GM21619 (cell line): Measurements from ENCODE around the gene WDR46.
"Not testable (repeated sequence)": the region's sequence is repeated elsewhere in the genome, so short reads cannot be mapped to it uniquely, and the experiment has no call there.

Experiments
- ATAC-seq: cut with Tn5 transposase; IDR thresholded peaks from one replicate; pipeline ENCODE4 v1.9.1; 2021; ENCODE audit not compliant: unreplicated experiment

WDR46 gene

DNA sequence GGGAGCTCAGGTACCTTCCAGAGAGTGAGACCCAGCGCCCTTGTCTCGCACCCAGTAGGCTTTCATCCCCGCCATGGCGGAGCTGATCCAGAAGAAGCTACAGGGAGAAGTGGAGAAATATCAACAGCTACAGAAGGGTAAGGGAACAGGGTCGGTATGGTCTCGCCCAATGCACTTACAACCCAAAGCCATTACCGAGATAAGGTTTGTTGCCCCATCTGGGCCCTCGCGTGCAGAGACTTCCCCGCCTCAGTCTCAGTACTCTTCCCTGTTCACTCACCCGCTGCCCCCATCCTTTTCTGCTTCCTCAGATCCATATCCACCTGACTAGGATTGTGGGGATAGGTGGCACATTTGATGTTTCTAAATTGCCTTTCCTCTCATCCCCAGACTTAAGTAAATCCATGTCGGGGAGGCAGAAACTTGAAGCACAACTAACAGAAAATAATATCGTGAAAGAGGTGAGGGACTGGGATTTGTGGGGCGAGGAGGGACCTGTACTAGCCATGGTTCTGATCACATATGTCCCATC lies 811 bp upstream of the WDR46 start:
- ATAC-seq = no peak

GRCh38 chr6:33288141-33288920 lies 708 bp downstream of the WDR46 start:
- no peak for ATAC-seq

- ATAC-seq = no peak
Measured at GRCh38 chr6:33286946-33287914, 1.8 kb downstream of the WDR46 start.

- not testable (repeated sequence) for ATAC-seq
Measured at GRCh38 chr6:33285214-33285613, 3.8 kb downstream of the WDR46 start.

- ATAC-seq = no peak
Measured at GRCh38 chr6:33280539-33280938, 8.5 kb downstream of the WDR46 start.

- no peak for ATAC-seq
Measured at GRCh38 chr6:33279971-33280511, 9.0 kb downstream of the WDR46 start.

DNA sequence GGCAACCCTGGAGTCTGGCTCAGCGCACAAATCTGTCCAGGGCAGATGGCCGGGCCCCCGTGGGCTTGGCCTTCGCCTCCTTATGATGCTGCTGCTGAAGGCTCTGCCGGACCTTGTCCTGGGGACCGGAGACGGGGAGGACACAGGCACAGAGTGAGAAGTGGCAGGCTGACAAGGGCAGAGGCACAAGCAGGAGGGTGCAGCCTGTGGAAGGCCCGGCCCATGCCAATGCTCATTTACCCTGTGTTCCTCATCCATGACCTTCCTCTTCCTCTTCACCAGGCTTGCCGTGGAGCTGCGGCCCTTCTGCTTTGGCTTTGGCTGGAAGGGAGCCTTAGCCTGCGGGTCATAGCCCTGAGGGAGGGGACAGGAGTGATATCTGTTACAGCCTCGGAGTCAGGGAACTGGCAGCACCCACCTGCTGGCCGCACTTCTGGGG lies 9.8 kb downstream of the WDR46 start:
- no peak for ATAC-seq

- ATAC-seq = no peak
Measured at GRCh38 chr6:33278810-33279209, 10.2 kb downstream of the WDR46 start.

DNA sequence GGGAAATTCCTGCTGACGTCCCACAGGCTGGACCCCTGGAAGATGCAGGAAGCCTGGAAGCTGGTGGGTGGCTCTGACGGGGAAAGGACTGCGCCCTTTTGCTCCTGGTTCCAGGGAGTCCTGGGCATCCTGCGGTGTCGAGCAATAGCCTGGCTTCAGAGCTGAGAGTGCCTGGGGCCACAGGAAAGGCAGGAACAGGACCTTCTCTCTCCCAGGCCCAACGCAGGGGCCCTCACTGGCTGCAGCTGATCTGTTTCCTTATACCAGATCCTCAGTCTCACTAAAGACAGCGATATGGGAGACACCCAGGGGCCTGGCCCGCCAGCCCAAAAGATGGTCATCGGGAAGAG lies 10.7 kb downstream of the WDR46 start:
- ATAC-seq = no peak

GRCh38 chr6:33277663-33278391 lies 11.2 kb downstream of the WDR46 start:
- no peak for ATAC-seq

GRCh38 chr6:33276864-33277662 lies 12.0 kb downstream of the WDR46 start, which contains the start of gene B3GALT4:
B3GALT4 (plus strand) TSS chr6:33277123; CDS start chr6:33277420, 297 bp downstream.
- peak; percentile 52 for ATAC-seq

DNA sequence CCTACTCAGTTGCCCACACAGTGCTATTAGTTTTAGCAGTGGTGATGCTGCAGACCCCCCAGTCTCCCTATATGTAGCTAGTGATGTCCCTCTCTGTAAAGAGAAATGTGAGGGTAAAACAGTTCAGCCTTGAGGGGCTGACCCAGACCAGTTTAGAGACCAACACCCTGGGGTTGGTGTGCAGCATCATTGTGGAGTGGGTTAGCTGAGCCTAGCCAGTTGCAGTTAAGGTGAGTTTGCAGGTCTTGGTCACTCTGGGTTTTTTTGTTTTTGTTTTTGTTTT lies 12.5 kb downstream of the WDR46 start:
- no peak for ATAC-seq

GRCh38 chr6:33275795-33276580 lies 13.1 kb downstream of the WDR46 start:
- not testable (repeated sequence) for ATAC-seq

DNA sequence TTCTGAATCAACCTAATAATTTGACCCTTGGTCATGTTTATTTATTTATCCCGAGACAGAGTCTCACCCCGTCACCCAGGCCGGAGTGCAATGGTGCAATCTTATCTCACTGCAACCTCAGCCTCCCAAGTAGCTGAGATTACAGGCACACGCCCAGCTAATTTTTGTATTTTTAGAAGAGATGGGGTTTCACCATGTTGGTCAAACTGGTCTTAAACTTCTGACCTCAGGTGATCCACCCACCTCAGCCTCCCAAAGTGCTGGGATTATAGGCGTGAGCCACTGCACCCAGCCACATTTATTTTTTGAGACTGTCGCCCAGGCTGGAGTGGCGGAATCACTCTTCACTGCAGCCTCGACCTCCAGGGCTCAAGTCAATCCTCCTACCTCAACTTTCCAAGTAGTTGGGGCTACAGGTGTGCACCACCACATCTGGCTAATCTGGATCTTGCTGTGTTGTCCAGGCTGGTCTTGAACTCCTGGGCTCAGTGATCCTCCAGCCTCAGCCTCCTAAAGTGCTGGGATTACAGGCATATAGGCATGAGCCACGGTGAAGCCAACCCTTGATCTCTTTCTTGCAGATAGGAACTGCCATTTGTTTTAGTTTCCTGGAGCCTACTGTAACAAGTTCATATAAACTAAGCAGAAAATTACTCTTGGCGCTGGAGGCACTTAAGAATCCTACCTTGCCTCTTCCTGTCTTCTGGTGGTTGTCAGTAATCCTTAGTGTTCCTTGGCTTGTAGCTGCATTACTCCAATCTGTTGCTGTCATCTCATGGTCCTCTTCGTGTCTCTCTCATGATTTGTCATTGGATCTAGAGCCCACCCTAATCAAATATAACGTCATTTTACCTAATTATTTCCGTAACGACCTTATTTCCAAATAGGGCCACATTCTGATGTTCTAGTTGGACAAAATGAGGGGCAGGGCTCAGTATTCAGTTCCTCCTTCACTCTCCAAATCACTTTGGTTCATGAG lies 14.8 kb downstream of the WDR46 start:
- ATAC-seq = no peak

DNA sequence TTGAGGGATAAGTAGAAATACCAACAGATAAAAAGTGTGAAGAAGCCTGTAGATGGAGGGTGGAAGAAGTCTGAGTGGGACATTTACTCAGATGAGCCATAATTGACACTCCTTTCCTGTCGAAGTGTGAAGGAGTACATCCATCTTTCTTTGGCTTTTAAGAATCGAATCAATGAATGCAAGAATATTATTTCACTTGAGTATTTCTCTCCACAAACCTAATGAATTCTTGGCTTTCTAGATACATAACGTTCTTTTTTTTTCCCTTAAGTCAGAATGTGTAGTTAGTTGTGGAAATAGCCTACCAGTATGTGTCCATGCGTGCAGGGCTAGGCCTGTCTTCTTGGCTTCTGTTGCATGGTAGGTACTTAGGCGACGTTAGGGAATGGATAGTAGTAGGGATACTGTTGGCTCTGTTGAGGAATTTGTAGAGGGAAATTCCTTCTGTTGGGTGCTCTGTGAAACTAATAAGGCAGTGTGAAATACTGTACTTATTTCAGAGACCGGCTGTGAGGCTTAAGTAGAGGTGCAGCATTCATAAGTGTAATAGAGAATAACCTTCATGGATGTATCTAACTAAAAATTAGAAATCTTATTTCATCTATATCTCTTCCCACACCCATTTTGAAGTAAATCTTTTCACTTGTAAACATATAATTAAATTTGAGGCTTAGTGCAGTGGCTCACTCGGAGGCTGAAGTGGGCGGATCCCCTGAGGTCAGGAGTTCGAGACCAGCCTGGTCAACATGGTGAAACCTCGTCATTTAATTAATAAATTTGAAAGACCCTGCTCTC lies 15.7 kb downstream of the WDR46 start:
- ATAC-seq = no peak

DNA sequence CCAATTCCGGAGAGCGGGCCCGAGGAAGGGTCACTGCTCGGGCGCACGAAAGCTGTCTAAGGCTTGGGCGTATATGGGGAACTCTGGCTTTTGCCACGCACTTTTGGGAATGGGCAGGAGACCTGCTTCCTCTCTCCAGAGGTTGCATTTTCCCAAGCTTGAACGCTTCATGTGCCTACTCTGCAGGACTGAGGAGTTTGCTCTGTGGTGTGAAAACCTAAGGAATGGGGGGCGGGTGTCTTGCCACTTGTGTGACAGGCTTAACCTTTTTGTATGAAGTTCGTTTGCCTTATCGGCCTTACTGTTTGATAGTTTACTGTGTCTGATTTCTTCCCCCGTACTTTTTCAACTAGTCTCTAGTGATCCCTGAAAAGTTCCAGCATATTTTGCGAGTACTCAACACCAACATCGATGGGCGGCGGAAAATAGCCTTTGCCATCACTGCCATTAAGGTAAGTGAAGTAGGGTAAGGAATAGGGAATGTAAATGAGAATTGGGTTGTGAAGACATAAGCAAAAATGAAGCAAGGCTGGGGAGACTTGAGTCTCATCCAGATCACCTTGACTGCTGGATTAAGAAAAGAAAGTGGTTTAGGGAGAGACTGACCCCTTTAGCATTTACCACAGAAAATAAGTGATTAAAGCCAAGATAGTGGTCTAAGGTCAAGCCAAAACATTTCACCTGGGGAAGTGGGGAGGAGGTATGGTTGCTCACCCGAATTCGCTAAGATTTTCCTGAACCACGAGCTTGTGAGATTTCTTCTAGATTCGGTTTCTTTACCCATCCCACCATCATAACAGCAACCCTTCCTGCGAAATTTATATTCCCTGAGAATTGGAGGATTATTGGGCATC lies 16.5 kb downstream of the WDR46 start:
- no peak for ATAC-seq
